Measurements from ENCODE around the gene IL2RG.
A peak's percentile ranks its signal among the peaks of the same experiment; 100 is the strongest.

IL2RG gene

DNA sequence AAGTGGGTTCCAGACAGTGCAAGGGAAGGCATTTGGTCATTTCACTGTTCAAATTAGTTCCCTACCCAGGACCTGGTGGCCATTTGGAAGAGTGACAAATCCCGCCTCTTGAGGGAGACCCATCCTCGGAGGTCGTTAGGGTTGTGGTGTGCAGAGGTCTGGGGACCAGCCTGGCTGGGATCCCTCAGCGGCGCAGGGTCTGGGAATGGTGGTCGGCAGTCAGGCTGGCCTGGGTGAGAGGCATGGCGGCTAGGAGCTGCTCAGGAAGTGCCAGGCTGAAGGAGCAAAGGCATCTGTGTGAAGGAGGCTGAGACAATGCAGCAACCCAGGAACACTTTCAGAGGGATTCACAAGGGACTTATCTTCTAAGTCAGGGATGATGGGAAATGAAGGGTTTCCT is 40.0 kb upstream of the IL2RG start:
- H3K4me3 ChIP-seq (ENCODE audit: low read depth, low read length), result no peak overlapping the region
- TF ChIP-seq, protein P1, sequence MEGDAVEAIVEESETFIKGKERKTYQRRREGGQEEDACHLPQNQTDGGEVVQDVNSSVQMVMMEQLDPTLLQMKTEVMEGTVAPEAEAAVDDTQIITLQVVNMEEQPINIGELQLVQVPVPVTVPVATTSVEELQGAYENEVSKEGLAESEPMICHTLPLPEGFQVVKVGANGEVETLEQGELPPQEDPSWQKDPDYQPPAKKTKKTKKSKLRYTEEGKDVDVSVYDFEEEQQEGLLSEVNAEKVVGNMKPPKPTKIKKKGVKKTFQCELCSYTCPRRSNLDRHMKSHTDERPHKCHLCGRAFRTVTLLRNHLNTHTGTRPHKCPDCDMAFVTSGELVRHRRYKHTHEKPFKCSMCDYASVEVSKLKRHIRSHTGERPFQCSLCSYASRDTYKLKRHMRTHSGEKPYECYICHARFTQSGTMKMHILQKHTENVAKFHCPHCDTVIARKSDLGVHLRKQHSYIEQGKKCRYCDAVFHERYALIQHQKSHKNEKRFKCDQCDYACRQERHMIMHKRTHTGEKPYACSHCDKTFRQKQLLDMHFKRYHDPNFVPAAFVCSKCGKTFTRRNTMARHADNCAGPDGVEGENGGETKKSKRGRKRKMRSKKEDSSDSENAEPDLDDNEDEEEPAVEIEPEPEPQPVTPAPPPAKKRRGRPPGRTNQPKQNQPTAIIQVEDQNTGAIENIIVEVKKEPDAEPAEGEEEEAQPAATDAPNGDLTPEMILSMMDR (IDR thresholded peaks at IDR 0.05; ENCODE audit: low read depth, low read length, missing control alignments), result no peak
- no peak for DNase-seq (ENCODE audit: low read depth)
- in situ Hi-C loops (cut with HindIII; ENCODE audit: low sequenced_read_pairs), result no loop called here

DNA sequence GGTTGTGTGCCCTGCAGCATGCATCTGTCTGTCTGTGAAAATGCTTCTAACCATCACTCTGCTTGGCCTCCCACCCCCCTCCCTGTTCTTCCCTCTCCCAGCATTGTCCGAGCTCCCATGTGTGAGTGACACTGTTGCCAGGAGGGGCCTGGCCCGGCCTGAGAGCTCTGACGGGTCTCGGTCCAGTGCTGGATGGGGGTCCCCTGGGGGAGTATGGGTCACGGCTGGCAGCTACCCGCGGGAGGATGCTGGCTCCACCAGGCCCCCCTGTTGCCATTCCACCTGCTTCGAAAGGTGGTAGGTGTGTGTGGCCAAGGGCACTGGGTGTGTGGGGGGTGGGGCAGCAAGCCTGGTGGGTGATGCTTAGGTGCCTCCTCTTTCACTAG is 36.9 kb upstream of the IL2RG start:
- in situ Hi-C loops (cut with HindIII; ENCODE audit: low sequenced_read_pairs), result no loop called here
- TF ChIP-seq, protein P1 (IDR thresholded peaks at IDR 0.05; ENCODE audit: low read depth, low read length, missing control alignments), result no peak
- no peak overlapping the region for H3K4me3 ChIP-seq (ENCODE audit: low read depth, low read length)
- no peak for DNase-seq (ENCODE audit: low read depth)

DNA sequence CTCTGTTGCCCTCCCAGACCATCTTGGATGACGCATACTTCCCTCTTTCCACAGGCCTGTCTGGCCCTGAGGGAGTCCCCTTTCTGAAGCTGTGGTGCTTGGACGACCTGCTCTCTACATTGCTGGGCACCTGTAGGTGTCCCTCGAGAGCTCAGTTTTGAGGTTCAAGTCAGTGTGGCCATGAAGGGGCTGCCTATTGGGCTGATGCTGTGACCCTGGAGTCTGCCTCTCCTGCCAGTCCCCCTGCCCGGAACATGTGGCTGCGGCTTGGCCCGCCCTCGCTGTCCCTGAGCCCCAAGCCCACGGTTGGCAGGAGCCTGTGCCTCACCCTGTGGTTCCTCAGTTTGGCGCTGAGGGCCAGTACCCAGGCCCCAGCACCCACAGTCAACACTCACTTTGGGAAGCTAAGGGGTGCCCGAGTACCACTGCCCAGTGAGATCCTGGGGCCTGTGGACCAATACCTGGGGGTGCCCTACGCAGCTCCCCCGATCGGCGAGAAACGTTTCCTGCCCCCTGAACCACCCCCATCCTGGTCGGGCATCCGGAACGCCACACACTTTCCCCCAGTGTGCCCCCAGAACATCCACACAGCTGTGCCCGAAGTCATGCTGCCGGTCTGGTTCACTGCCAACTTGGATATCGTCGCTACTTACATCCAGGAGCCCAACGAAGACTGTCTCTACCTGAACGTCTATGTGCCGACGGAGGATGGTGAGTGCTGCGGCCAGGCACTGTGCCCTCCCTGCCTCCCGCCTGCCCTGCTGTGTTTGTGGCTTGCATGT is 36.3 kb upstream of the IL2RG start:
- no peak overlapping the region for H3K4me3 ChIP-seq (ENCODE audit: low read depth, low read length)
- in situ Hi-C loops (cut with HindIII; ENCODE audit: low sequenced_read_pairs), result no loop called here
- no peak for DNase-seq (ENCODE audit: low read depth)
- TF ChIP-seq, protein P1 (IDR thresholded peaks at IDR 0.05; ENCODE audit: low read depth, low read length, missing control alignments), result no peak

DNA sequence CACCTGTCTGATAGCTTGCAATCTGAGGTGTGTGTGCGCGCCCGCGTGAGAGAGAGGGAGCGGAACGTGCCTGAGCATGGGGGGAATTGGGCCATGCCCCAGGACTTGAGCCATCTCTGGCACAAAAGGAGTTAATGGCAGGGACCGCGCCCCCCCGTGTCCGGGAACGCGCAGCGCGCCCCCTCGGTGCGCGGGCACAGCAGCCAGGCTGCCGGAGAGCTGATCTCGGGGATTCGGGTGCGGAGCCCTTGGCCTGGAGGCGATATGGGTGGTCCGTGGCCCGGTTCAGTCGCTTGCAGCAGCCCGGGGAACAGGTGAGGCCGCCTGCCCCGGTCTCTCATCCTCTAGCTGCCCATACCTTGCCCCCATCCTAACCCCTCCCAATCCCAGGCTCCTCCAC is 33.3 kb upstream of the IL2RG start, which contains the start of gene NLGN3:
Gene NLGN3, plus strand, starts transcription at position 191 of the 400 bp plus-strand sequence. CDS start 2,909 bp downstream, outside the sequence.
- peak within 1 kb of the TSS; percentile 31 for H3K4me3 ChIP-seq (ENCODE audit: low read depth, low read length)
- in situ Hi-C loops (cut with HindIII; ENCODE audit: low sequenced_read_pairs), result no loop called here

DNA sequence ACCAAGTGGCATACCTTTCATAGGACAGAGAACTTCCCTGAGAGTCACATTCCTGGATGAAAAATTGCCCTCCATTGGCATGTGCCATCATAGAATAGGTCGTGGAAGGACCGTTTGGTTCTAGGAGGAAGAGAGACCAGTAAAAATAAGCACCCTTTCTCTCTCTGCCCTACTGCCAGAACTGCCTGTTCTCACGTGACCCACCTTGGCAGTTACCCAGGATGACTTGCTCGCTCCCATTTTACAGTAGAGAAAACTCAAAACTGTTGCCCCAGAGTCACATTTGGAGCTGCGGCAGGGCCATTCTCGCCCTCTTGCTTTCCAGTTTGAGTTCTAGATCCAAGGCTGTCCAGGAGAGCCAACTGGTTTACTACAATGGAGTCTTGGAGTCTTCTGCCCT is 32.1 kb upstream of the IL2RG start:
- H3K4me3 ChIP-seq (ENCODE audit: low read depth, low read length), result no peak overlapping the region
- in situ Hi-C loops (cut with HindIII; ENCODE audit: low sequenced_read_pairs), result no loop called here
- no peak for DNase-seq (ENCODE audit: low read depth)
- TF ChIP-seq, protein P1 (IDR thresholded peaks at IDR 0.05; ENCODE audit: low read depth, low read length, missing control alignments), result no peak

More for the DNA sequence above, 33.3 kb upstream of the IL2RG start, which contains the start of gene NLGN3:
- TF ChIP-seq, protein P1 (IDR thresholded peaks at IDR 0.05; ENCODE audit: low read depth, low read length, missing control alignments), result no peak
- DNase-seq (ENCODE audit: low read depth), result no peak

DNA sequence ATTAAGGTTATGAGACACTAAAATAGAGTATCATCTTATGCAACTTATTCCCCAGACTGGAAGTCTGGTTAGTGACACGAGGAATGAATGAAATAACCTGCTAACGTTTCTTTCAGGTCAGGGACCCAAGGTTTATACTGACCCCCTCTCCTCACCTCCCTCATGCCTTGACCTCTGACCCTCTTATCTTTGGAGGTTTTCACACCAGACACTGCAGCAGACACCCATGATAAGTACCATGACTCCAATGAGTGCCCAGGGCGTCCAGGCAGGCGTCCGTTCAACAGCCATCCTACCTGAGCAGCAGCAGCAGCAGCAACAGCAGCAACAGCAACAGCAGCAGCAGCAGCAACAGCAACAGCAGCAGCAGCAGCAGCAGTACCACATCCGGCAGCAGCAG is 29.1 kb upstream of the IL2RG start:
- TF ChIP-seq, protein P1 (IDR thresholded peaks at IDR 0.05; ENCODE audit: low read depth, low read length, missing control alignments), result no peak
- in situ Hi-C loops (cut with HindIII; ENCODE audit: low sequenced_read_pairs), result no loop called here
- no peak overlapping the region for H3K4me3 ChIP-seq (ENCODE audit: low read depth, low read length)
- DNase-seq (ENCODE audit: low read depth), result no peak

Measured in astrocyte of the cerebellum (primary cell).